B cell (primary cell): ENCODE measurements around the gene GNPDA1. TPM values are rescaled to one million over a fixed set of nuclear protein-coding genes. Genes with fewer than 3 reads are reported as not detected.

Experiments used
- ATAC-seq: fragments of 200-7000 bp; cut with Tn5 transposase; one replicate; pipeline ENCODE4 v1.10.0; 2021; ENCODE audit warnings: low read depth, mild to moderate bottlenecking, moderate number of reproducible peaks, moderate library complexity
- CTCF ChIA-PET: fragments of 350-600 bp; sonication (Branson Sonifier 250); formaldehyde crosslinking; loops from one replicate; lab custom pipeline; 2021; ENCODE audit warnings: antibody characterized with exemption, inconsistent platforms; lab: Charles Lee
- POLR2A ChIA-PET: fragments of 350-600 bp; sonication (Branson Sonifier 250); formaldehyde crosslinking; loops from one replicate; lab custom pipeline; 2021; ENCODE audit warnings: antibody characterized with exemption; lab: Charles Lee
- DNase-seq: peaks from one replicate; pipeline ENCODE4 v3.0.0; 2013
- H2AFZ ChIP-seq: 2 replicates; pipeline ENCODE4 v1.6.1; 2012; ENCODE audit warnings: mild to moderate bottlenecking, low read depth, low read length; ENCODE audit not compliant: insufficient read depth, poor library complexity, severe bottlenecking
- H3K27ac ChIP-seq, 2 donors: 1 replicate in 1 of 2; 2 replicates in 1 of 2; pipeline ENCODE4 v1.5.1; 2012 to 2013; ENCODE audit warnings: low read length in 2 of 2, mild to moderate bottlenecking in 2 of 2, moderate library complexity in 1 of 2
- H3K27me3 ChIP-seq, 4 experiments: fragments of 200-600 bp in 1 of 4; sonication (generic) in 1 of 4; replicated peaks in 1 of 4; 1 replicate in 2 of 4; 2 replicates in 2 of 4; pipeline versions ENCODE4 v1.6.1 to v1.7.0; 2013 to 2016; ENCODE audit warnings: low read length in 3 of 4, mild to moderate bottlenecking in 2 of 4, mixed read lengths in 1 of 4, moderate library complexity in 1 of 4; ENCODE audit not compliant: insufficient read depth in 4 of 4, control insufficient read depth in 3 of 4; ENCODE audit errors: control extremely low read depth in 1 of 4
- H3K36me3 ChIP-seq, 2 experiments: replicated peaks in 1 of 2; 1 replicate in 1 of 2; 2 replicates in 1 of 2; pipeline versions ENCODE4 v1.6.1 to v1.7.1; 2013; ENCODE audit warnings: low read length in 1 of 2; ENCODE audit not compliant: insufficient read depth in 2 of 2, control insufficient read depth in 1 of 2; ENCODE audit errors: control extremely low read depth in 1 of 2, extremely low read depth in 1 of 2
- H3K4me1 ChIP-seq, 2 donors: fragments of 200-600 bp in 1 of 2; sonication (generic) in 1 of 2; 1 replicate in 1 of 2; 2 replicates in 1 of 2; pipeline versions ENCODE4 v1.5.1 to v1.6.1; 2013 to 2017; ENCODE audit warnings: low read length in 2 of 2; ENCODE audit not compliant: control insufficient read depth in 2 of 2, insufficient read depth in 2 of 2
- H3K4me2 ChIP-seq: replicated peaks from 2 replicates; pipeline ENCODE3; 2012; ENCODE audit warnings: mild to moderate bottlenecking, low read depth, low read length; ENCODE audit not compliant: poor library complexity, severe bottlenecking
- H3K4me3 ChIP-seq, 5 experiments: fragments of 200-600 bp in 1 of 5; sonication (generic) in 1 of 5; 1 replicate in 3 of 5; 2 replicates in 2 of 5; pipeline versions ENCODE4 v1.5.1 to v1.7.0; 2011 to 2016; ENCODE audit warnings: low read length in 4 of 5, mild to moderate bottlenecking in 4 of 5, low read depth in 2 of 5, control low read depth in 1 of 5, moderate library complexity in 1 of 5; ENCODE audit not compliant: insufficient read depth in 1 of 5; ENCODE audit errors: control extremely low read depth in 1 of 5, extremely low read depth in 1 of 5
- H3K79me2 ChIP-seq: fragments of 200-600 bp; sonication (generic); one replicate; pipeline ENCODE4 v1.6.0; 2016; ENCODE audit warnings: low read length; ENCODE audit not compliant: control insufficient read depth, insufficient read depth
- H3K9ac ChIP-seq: fragments of 200-600 bp; sonication (generic); 2 replicates; pipeline ENCODE4 v1.6.1; 2017; ENCODE audit warnings: mild to moderate bottlenecking, low read length, moderate library complexity
- H3K9me3 ChIP-seq, 3 donors: one replicate each; pipeline versions ENCODE4 v1.6.1 to v1.7.1; 2013; ENCODE audit warnings: low read length in 2 of 3; ENCODE audit not compliant: control insufficient read depth in 2 of 3, insufficient read depth in 1 of 3; ENCODE audit errors: control extremely low read depth in 1 of 3
- H4K20me1 ChIP-seq: 2 replicates; pipeline ENCODE4 v1.6.0; 2012; ENCODE audit warnings: mild to moderate bottlenecking, low read length; ENCODE audit not compliant: insufficient read depth, control insufficient read depth, poor library complexity, severe bottlenecking
- H3K27ac Mint-ChIP-seq: one replicate; pipeline ENCODE4 v1.8.0; 2021; ENCODE audit warnings: mixed read lengths
- H3K27me3 Mint-ChIP-seq: one replicate; pipeline ENCODE4 v1.8.0; 2021; ENCODE audit warnings: mixed read lengths
- H3K4me1 Mint-ChIP-seq: one replicate; pipeline ENCODE4 v1.8.0; 2021; ENCODE audit warnings: mixed read lengths
- H3K4me3 Mint-ChIP-seq: one replicate; pipeline ENCODE4 v1.8.0; 2021; ENCODE audit warnings: mixed read lengths
- H3K9me3 Mint-ChIP-seq: one replicate; pipeline ENCODE4 v1.8.0; 2022; ENCODE audit warnings: mixed read lengths; ENCODE audit not compliant: insufficient read depth
- EZH2 ChIP-seq: IDR thresholded peaks from 2 replicates; pipeline ENCODE4 v1.6.1; 2012; ENCODE audit warnings: borderline replicate concordance, low read depth, mild to moderate bottlenecking, moderate library complexity, low read length; ENCODE audit not compliant: insufficient read depth, poor library complexity, severe bottlenecking
- WGBS: methylation state at CpG from one replicate; pipeline ENCODE4 v1.1.5; 2013; ENCODE audit warnings: missing lambda C conversion rate; ENCODE audit not compliant: insufficient coverage; 5-methylcytosine and 5-hydroxymethylcytosine counted together
- intact Hi-C: fragments of 100-400 bp; cut with micrococcal nuclease; formaldehyde crosslinking; loops from one replicate; pipeline ENCODE4 v1.10.0; 2022
- polyA plus RNA-seq: library from polyadenylated mRNA; depleted of rRNA; stranded (reverse); fragments of >200 nt; gene quantifications from 2 replicates; pipeline ENCODE4 v1.2.3, GENCODE V29; 2012
- total RNA-seq, 2 donors: library from RNA; stranded (reverse); fragments of 120-200 nt in 1 of 2; gene quantifications; 1 replicate in 1 of 2; 2 replicates in 1 of 2; pipeline versions ENCODE4 v1.2.3 to v1.2.4, GENCODE V29; 2013 to 2022
- TF ChIP-seq, protein P1 (sequence below): fragments of 200-600 bp; IDR thresholded peaks from one replicate; pipeline ENCODE4 v1.8.0; 2022; ENCODE audit warnings: antibody characterized with exemption, mild to moderate bottlenecking

The GNPDA1 gene
- total and polyA plus RNA-seq, 2 donors (not counting 1 experiment from before 2014, with no cell fraction given): 3.1 to 12.1 TPM

DNA sequence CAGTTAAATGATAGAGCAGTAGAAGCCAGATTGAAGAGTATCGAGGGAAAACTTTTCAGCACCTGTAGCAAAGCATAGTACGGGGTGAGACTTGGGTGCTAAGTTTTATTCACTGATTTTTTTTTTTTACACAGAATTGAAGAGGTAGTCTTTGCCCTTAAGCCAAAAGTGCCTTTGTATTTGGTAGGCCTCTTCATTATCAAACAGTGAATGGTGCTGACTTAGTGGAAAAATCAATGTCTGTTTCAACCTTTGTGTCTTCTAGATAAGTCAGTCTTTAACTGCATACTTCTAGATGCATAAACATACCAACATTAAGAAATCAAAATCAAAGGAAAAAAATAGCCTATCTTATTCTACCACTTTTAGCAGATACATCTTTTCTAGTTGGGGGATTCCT is 30.2 kb downstream of the GNPDA1 start:
- no peaks in the 10 kb centered on the region for H3K4me1 Mint-ChIP-seq
- Histone ChIP-seq H3K4me1 (no peaks in the 10 kb centered on the region), H3K79me2 (peaks cover 4% of the 10 kb centered on the region), H3K27me3 (no peaks in the 10 kb centered on the region), H3K9ac (no peak overlapping the region), H2AFZ (no peak overlapping the region), H4K20me1 (no peaks in the 10 kb centered on the region), H3K36me3 (peaks cover 12 to 86% of the 10 kb centered on the region in 2 experiments), H3K4me2 (no peak overlapping the region), H3K9me3 (no peaks in the 10 kb centered on the region), H3K4me3 (no peak overlapping the region), H3K27ac (no peak overlapping the region)
- TF ChIP-seq, protein P1, sequence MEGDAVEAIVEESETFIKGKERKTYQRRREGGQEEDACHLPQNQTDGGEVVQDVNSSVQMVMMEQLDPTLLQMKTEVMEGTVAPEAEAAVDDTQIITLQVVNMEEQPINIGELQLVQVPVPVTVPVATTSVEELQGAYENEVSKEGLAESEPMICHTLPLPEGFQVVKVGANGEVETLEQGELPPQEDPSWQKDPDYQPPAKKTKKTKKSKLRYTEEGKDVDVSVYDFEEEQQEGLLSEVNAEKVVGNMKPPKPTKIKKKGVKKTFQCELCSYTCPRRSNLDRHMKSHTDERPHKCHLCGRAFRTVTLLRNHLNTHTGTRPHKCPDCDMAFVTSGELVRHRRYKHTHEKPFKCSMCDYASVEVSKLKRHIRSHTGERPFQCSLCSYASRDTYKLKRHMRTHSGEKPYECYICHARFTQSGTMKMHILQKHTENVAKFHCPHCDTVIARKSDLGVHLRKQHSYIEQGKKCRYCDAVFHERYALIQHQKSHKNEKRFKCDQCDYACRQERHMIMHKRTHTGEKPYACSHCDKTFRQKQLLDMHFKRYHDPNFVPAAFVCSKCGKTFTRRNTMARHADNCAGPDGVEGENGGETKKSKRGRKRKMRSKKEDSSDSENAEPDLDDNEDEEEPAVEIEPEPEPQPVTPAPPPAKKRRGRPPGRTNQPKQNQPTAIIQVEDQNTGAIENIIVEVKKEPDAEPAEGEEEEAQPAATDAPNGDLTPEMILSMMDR: no peak
- TF ChIP-seq EZH2: no peak
- intact Hi-C loops: no loop called here
- H3K9me3 Mint-ChIP-seq: no peaks in the 10 kb centered on the region
- ChIA-PET POLR2A (no interaction called here), CTCF (no interaction called here)
- no CpG with 5 or more reads among the region's 2 CpGs for WGBS
- no peak for DNase-seq
- no peak overlapping the region for H3K4me3 Mint-ChIP-seq
- no peak overlapping the region for H3K27ac Mint-ChIP-seq
- no peak for ATAC-seq
- H3K27me3 Mint-ChIP-seq: no peaks in the 10 kb centered on the region

DNA sequence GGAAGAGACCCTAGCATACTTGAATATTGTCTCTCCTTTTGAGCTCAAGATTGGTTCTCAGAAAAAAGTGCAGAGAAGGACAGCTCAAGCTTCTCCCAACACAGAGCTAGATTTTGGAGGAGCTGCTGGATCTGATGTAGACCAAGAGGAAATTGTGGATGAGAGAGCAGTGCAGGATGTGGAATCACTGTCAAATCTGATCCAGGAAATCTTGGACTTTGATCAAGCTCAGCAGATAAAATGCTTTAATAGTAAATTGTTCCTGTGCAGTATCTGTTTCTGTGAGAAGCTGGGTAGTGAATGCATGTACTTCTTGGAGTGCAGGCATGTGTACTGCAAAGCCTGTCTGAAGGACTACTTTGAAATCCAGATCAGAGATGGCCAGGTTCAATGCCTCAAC is 34.4 kb downstream of the GNPDA1 start:
- peaks cover 3% of the 10 kb centered on the region for H3K4me1 Mint-ChIP-seq
- H3K79me2 ChIP-seq: peaks cover 17% of the 10 kb centered on the region
- no peak overlapping the region for H3K4me3 Mint-ChIP-seq
- ChIA-PET CTCF (interaction anchor here (1.6 to 4.0 kb wide), 4 partner anchors 9 to 286 kb away, joined by 4 to 22 read pairs (median 4); partner anchors contain the start of gene RNF14), POLR2A (no interaction called here)
- intact Hi-C loops: no loop called here
- no peaks in the 10 kb centered on the region for H3K9me3 ChIP-seq
- no peak overlapping the region for H2AFZ ChIP-seq
- H3K27me3 Mint-ChIP-seq: no peaks in the 10 kb centered on the region
- no peak overlapping the region for H3K9ac ChIP-seq
- peaks cover 8 to 77% of the 10 kb centered on the region in 2 experiments for H3K36me3 ChIP-seq
- H3K27ac Mint-ChIP-seq: no peak overlapping the region
- no peak overlapping the region for H3K4me2 ChIP-seq
- no peak overlapping the region for H3K27ac ChIP-seq
- H3K9me3 Mint-ChIP-seq: no peaks in the 10 kb centered on the region
- H4K20me1 ChIP-seq: no peaks in the 10 kb centered on the region
- no peak for ATAC-seq
- DNase-seq: no peak
- TF ChIP-seq EZH2: no peak
- TF ChIP-seq, protein P1: no peak
- no peaks in the 10 kb centered on the region for H3K27me3 ChIP-seq
- H3K4me1 ChIP-seq: no peaks in the 10 kb centered on the region
- H3K4me3 ChIP-seq: no peak overlapping the region
